GM12872 (cell line): Measurements from ENCODE around the gene PATJ.

ENCODE experiments used
- TF ChIP-seq, protein P1 (sequence below): IDR thresholded peaks from 3 replicates; pipeline ENCODE4 v1.5.1; 2011; ENCODE audit warnings: low read depth, mild to moderate bottlenecking, low read length, moderate library complexity; ENCODE audit not compliant: insufficient read depth

The PATJ gene

DNA sequence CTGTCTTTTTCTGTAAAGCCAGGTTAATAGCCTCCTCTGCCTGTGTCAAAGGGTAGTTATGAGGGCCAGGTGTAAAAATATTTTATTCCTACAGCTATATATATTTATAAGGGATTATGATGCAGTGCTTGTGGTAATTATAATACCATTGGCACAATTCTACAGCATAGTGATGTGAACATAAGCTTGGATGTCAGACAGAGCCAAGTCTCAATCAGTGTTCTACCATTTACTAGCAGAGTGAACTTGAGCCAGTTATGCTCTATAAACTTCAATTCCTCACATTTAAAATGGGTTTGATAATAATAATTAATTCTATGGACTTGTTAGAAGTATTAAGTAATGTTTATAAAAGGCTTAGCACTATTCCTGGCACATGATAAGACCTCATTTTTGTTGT lies 300.9 kb downstream of the PATJ start:
- TF ChIP-seq, protein P1, sequence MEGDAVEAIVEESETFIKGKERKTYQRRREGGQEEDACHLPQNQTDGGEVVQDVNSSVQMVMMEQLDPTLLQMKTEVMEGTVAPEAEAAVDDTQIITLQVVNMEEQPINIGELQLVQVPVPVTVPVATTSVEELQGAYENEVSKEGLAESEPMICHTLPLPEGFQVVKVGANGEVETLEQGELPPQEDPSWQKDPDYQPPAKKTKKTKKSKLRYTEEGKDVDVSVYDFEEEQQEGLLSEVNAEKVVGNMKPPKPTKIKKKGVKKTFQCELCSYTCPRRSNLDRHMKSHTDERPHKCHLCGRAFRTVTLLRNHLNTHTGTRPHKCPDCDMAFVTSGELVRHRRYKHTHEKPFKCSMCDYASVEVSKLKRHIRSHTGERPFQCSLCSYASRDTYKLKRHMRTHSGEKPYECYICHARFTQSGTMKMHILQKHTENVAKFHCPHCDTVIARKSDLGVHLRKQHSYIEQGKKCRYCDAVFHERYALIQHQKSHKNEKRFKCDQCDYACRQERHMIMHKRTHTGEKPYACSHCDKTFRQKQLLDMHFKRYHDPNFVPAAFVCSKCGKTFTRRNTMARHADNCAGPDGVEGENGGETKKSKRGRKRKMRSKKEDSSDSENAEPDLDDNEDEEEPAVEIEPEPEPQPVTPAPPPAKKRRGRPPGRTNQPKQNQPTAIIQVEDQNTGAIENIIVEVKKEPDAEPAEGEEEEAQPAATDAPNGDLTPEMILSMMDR: no peak

DNA sequence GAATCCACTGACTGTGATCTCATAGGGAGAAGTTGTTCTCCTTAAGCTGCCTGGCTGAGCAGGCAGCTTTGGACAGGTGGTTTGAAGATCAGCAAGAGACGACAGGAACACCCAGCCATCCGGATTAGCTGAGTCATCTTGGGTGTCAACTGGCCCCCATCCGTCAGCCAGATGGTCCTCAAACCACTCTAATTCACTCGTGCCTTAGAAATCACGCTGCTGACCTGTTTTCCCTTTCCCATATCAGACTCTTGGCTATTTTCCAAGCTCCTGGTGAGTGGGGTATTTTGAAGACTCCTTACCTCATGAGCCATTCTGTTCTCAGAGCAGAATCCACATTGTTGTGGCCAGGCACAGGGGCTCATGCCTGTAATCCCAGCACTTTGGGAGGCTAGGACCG lies 303.3 kb downstream of the PATJ start:
- TF ChIP-seq, protein P1: no peak

DNA sequence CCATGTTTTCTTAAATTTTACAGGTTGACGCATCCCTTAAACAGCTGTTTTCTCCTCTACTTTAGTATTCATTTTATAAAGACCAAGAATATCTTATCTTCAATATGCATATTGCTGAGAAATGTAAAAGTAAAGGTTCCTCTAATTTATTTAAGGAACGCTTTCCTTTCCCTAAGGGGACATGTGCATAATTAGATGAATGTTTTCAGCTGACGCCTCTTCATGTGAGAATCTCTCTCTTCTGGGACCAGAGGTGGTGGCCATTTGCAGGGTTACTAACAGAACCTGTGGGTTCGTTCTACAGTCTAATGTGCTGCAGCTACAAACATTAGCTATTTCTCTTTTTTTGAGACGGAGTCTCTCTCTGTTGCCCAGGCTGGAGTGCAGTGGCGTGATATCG lies 304.6 kb downstream of the PATJ start:
- TF ChIP-seq, protein P1: no peak

DNA sequence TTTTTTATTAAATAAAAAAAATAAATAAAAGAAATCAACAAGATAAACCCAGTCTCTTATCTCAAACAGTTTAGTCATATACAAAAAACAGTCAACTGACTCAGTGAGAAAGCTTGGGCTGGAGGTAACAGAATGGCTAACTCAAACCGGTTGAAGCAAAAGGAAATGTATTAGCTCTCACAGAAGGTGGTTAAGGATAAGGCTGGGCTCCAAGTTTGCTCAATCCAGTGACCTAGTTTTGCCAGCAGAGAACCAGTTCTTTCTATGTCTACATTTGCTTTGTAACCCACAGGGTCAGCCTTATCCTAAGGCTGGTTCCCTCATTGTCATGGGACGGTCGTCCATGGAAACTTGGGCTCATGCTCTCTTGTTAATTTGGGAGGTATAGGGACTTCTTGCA lies 307.9 kb downstream of the PATJ start:
- TF ChIP-seq, protein P1: no peak

DNA sequence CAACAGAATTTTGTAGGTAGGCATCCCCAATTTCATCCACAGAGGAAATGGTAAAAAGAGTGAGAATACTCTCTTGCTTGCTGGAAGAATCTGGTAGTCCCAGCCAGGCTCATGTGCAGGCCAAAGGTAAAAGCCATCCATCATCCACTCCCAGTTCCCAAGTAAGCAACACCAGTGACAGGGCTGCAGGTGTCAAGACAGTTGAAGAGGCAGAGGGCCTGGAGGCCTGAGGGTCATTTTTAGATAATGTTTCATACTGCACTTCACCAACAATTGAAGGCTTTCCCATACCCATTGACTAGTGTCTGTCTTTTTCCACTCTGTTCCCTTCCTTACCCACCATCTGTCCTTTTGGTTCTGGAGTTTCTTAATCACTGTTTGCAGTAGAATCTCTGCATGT lies 310.7 kb downstream of the PATJ start:
- TF ChIP-seq, protein P1: no peak

DNA sequence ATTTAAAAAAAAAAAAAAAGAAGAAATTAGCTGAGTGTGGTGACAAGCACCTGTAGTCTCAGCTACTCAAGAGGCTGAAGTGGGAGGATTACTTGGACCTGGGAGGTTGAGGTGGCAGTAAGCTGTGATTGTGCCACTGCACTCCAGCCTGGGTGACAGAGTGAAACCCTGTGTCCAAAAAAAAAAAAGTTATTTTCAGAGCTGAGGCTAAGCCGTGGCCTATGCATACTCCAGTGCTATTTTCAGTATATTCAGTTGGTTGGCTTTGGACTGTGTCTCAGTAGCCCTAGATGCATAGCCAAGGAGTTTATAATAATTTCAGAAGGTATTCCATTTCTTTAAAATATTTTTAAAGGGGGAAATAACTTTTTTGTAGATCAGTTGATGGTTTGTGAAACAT lies 311.9 kb downstream of the PATJ start:
- TF ChIP-seq, protein P1: no peak

DNA sequence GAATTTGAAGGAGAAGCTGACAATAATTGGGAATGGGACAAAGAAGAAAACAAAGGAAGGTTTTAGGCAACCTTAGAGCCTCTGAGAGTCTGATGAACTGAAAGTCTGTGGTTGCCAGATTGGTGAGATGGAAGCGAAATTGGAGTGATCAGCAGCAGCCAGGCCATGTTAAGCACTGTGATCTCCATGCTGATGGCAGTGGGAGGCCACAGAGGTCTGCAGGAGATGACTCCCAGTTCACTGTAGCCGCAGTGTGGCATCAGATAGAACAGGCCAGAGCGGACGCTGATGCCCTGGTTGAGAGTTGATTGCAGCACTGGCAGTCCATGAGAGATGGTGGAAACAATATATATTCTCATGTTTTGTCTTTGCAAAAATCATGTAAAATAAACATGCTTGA lies 314.9 kb downstream of the PATJ start:
- TF ChIP-seq, protein P1: no peak
